Measurements from ENCODE around the gene MTA1.
A peak's percentile ranks its signal among the peaks of the same experiment; 100 is the strongest.

Gene MTA1

DNA sequence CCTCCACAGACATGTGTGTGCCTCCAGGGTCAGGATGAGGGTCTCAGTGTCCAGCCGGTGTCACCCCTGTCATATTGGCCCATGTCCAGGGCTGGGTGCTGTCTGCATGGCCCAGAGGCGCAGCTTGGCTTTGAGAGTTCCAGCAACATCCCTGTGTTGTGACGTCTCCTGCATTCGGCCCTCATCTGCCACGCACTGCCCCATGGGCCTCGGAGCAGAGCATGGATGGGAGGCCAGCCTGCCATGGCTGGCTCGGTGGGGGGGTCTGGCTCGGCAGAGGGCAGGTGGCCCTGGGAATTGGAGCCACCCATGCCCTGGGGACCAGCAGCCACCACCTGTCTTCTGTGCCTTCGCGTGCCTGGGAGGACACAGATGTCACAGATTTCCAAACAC, 32.1 kb upstream of the MTA1 start:
- DNase-seq (ENCODE audit: low read depth), result no peak

GRCh38 chr14:105388110-105388951, 31.3 kb upstream of the MTA1 start:
- DNase-seq (ENCODE audit: low read depth), result no peak

DNA sequence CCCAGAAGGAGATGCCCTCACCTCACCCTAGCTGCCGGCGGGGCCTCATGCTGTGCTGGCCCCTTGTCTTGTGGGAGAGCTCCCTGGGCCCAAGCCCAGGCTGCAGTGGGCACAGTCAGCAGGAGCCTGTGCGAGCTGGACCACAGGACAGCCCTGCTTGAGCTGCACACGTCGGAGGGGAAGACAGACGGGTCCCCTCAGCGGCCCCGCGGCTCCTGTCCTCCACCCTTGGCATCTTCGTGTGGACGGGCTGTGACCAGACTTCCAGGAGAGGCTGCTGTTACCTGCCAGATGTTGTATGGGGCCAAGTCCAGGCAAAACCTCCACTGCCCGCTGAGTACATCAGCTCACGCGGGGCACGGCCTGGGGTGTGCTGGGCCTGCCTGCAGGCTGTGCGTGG, 30.7 kb upstream of the MTA1 start:
- no peak for DNase-seq (ENCODE audit: low read depth)

GRCh38 chr14:105389534-105389933, 30.1 kb upstream of the MTA1 start:
- DNase-seq (ENCODE audit: low read depth), result no peak

- DNase-seq (ENCODE audit: low read depth), result no peak
These were observed 29.4 kb upstream of the MTA1 start for GRCh38 chr14:105389976-105390848.

GRCh38 chr14:105390849-105391500, 28.7 kb upstream of the MTA1 start:
- DNase-seq (ENCODE audit: low read depth), result no peak

- no peak for DNase-seq (ENCODE audit: low read depth)
These were observed 28.1 kb upstream of the MTA1 start for GRCh38 chr14:105391541-105391940.

- DNase-seq (ENCODE audit: low read depth), result no peak
These were observed 27.2 kb upstream of the MTA1 start for GRCh38 chr14:105392131-105393090.

DNA sequence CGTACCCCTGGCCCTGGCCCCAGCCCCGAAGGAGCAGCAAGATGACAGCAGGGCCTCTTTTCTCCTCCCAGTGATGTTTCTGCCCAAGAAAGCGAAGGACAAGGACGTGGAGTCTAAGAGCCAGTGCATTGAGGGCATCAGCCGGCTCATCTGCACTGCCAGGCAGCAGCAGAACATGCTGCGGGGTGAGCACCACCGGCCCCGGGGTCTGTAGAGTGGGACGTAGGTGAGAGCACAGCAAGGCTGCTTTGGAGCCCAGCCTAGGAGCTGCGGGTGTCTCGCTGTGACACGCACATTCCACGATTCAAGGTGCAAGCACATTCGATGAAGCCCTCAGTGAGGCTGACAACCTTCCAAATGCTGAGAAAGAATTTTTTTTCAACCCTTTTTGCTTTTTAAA, 26.5 kb upstream of the MTA1 start:
- no peak for DNase-seq (ENCODE audit: low read depth)

DNA sequence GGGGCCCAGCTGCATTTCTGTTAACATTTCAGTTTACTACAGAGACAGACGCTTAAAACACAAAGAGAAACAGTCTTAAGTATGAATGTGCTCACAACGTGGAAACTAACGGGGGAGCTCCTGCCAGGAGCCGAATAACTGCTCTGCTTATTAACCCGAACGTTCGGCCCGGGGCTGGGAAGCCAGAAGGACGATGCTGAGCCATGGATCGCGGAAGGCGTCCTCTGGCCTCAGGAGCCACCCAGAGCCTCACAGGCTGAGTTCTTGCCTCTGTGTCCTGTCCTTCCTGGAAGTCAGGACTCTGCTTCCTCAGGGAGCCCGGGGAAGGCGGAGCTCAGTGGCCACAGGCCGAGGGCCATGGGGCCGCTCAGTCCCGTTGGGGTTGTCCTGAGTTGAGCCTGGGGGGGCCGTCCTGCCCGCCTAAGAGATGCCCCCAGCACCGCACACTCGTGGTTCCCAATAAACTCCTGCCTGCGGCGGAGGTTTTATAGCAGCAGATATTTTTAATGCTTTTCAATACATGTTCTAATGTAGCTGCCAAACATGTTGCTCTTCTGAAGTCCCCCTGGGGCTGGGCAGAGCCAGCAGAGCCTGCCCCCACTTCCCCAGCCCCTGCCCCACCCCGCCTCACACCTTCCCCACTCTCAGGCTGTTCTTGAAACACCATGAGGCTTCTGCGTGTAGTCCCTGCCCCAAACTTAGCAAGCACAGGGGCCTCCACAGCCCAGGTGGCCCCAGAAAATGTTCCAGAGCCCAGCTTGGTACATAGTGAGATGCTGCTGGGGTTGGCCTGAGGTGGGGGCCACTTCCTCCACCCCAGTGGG, 24.7 kb upstream of the MTA1 start:
- DNase-seq (ENCODE audit: low read depth), result no peak

DNA sequence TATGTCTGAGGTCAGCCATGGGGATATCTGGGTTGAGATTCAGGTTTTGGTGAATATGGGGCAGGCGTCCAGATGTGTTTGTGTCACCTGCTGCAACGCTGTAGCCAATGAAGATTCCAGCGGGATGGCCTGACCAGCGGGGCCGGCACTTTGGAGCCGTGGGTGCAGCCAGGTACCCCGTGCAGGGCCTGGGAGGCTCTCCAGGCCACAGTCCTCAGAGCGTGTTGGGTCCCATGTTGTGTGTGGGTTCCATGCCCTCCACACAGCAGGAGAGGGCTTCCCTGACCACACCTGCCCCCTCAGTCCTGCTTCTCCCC, 24.1 kb upstream of the MTA1 start:
- no peak for DNase-seq (ENCODE audit: low read depth)

GRCh38 chr14:105397350-105397931, 22.2 kb upstream of the MTA1 start:
- DNase-seq (ENCODE audit: low read depth), result no peak

- peak; percentile 19 for DNase-seq (ENCODE audit: low read depth)
These were observed 21.4 kb upstream of the MTA1 start, which contains the start of gene TEX22 for GRCh38 chr14:105398044-105398725. Gene TEX22 (plus strand): TSS chr14:105398538. CDS start chr14:105399341, 803 bp downstream.

DNA sequence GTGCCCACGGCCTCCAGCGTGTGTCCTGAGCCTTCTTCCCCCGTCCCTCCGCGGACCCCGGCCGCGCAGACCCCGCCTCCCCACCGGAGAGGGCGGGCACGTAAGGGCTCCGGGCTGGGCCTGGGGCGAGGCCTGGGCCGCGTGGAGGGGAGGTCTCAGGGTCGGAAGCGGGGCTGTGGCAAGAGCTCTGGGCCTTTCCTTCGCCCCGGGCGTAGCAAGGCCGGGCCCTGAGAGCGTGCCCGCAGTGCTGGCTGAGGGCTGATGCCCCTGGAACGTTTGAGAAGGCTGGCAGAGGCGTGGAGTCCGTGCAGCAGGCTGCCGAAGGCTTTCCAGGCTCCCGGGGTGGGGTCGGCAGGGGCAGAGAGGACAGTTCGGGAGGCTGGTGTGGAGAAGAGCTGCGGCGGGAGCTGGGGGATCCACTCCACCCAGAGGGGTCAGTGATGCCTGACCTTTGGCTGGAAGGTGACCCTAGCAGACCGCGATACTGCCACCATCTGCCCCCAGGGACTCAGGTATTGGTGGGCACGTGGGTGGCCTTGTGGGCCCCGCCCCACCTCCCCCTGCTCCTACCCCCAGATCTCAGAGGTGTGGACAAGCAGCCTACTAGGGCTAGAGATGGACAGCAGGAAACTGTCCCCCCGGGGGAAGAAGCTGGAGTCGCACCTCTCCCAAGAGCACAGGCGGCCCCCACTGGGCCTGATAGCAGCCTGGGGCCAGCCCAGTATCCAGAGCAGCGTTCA, 20.7 kb upstream of the MTA1 start:
- no peak for DNase-seq (ENCODE audit: low read depth)

DNA sequence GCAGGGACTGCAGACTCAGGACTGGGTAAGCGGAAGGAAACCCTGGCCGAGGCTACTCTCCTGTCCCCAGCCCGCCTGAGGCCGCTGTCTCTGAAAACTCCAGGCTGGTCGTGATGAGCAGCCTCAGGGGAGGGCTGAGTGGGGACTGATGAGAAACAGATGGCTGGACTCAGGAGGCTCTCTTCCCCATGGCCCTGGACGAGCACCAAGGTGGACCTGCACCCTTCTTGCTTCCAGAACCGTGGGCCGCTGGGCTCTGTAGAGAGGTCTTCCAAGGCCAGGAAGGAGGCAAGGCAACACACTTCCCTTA, 20.2 kb upstream of the MTA1 start:
- DNase-seq (ENCODE audit: low read depth), result no peak

- DNase-seq (ENCODE audit: low read depth), result no peak
These were observed 19.6 kb upstream of the MTA1 start for GRCh38 chr14:105400016-105400415.

GRCh38 chr14:105401699-105402098, 17.9 kb upstream of the MTA1 start:
- no peak for DNase-seq (ENCODE audit: low read depth)

DNA sequence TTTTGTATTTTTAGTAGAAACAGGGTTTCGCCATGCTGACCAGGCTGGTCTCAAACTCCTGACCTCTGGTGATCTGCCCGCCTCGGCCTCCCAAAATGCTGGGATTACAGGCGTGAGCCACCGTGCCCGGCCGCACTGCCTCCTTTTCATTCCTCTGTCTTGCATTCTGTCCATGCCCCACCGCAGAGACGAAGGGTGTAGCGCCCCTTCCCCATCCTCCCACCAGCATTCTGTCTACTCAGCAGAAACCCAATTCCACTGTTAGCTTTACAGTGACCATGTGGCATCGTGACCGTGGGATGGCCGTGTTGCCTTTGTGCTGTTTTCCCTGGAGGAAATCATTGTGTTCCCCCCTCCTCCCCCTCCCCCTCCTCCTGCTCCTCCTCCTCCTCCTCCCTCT, 11.0 kb upstream of the MTA1 start:
- DNase-seq (ENCODE audit: low read depth), result no peak

- no peak for DNase-seq (ENCODE audit: low read depth)
These were observed 10.3 kb upstream of the MTA1 start for GRCh38 chr14:105409364-105409763.

Data from non-pigmented ciliary epithelial cell (primary cell).